ENCODE results near the gene LATS2.

The LATS2 gene

DNA sequence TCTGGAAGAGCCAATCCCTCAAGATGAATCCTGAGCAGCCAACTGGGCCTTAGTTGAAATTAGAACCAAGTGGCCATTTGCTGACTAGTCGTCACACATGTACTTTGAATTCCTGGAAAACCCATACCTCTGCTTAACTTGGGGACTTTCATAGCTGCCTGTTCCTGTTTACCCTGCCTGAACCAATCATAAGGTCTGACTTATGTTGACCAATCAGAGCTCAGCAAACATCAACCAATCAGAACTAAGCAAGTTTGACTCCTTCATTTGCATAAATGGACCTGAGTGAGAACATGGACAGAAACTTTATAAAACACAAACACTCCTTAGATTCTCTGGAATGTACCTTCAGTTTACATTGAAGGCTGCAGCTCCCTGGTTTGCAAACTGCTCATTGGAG, 50.8 kb downstream of the LATS2 start:
- no peaks in the 10 kb centered on the region for H3K4me1 ChIP-seq (ENCODE audit: insufficient read depth, insufficient read length)
- TF ChIP-seq ZNF274 (IDR thresholded peaks at IDR 0.05; ENCODE audit: low read depth, low read length) (no peak), YY1 (IDR thresholded peaks at IDR 0.05; ENCODE audit: insufficient read depth, insufficient read length) (no peak), SUZ12 (IDR thresholded peaks at IDR 0.05; ENCODE audit: extremely low read depth, insufficient read depth, insufficient read length) (no peak)
- H3K36me3 ChIP-seq (ENCODE audit: insufficient read depth, insufficient read length, low read length) = peaks cover 19% of the 10 kb centered on the region
- H3K9ac ChIP-seq (ENCODE audit: insufficient read length, low read depth) = no peak overlapping the region
- DNase-seq (ENCODE audit: low read depth, low spot score) = no peak
- no peak overlapping the region for H3K4me3 ChIP-seq (ENCODE audit: insufficient read length, low read depth)
- 0 out of 2 replicates have a peak, but pooled peaks cover 6% of the 10 kb centered on the region for H3K9me3 ChIP-seq (ENCODE audit: insufficient read depth, low read length)
- H3K27me3 ChIP-seq (ENCODE audit: insufficient read depth, insufficient read length) = no peaks in the 10 kb centered on the region

DNA sequence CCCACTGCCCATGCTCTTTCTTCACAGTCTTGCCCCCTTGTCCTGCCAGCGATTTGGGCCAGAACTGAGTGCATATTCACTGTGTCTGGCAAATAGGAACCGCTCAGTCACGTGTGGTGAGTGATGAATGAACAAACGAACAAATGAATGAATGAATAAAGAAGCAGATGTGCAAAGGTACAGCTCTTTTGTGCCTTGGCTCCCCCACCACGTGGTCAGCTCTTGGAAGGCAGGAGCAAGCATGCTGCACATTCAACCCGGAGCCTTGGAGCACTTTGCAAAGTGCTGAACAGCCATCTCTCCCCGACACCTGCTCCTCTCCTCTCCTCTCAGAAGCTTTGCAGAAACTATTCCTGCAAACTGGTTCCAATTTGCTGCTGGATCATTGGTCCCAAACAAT, 52.4 kb downstream of the LATS2 start:
- Histone ChIP-seq H3K27me3 (ENCODE audit: insufficient read depth, insufficient read length) (no peaks in the 10 kb centered on the region), H3K4me1 (ENCODE audit: insufficient read depth, insufficient read length) (no peaks in the 10 kb centered on the region), H3K9ac (ENCODE audit: insufficient read length, low read depth) (no peak overlapping the region), H3K9me3 (ENCODE audit: insufficient read depth, low read length) (0 out of 2 replicates have a peak, but pooled peaks cover 6% of the 10 kb centered on the region), H3K36me3 (ENCODE audit: insufficient read depth, insufficient read length, low read length) (peaks cover 18% of the 10 kb centered on the region), H3K4me3 (ENCODE audit: insufficient read length, low read depth) (no peak overlapping the region)
- TF ChIP-seq SUZ12 (IDR thresholded peaks at IDR 0.05; ENCODE audit: extremely low read depth, insufficient read depth, insufficient read length) = no peak
- TF ChIP-seq ZNF274 (IDR thresholded peaks at IDR 0.05; ENCODE audit: low read depth, low read length) = no peak
- no peak for TF ChIP-seq YY1 (IDR thresholded peaks at IDR 0.05; ENCODE audit: insufficient read depth, insufficient read length)
- DNase-seq (ENCODE audit: low read depth, low spot score) = no peak

DNA sequence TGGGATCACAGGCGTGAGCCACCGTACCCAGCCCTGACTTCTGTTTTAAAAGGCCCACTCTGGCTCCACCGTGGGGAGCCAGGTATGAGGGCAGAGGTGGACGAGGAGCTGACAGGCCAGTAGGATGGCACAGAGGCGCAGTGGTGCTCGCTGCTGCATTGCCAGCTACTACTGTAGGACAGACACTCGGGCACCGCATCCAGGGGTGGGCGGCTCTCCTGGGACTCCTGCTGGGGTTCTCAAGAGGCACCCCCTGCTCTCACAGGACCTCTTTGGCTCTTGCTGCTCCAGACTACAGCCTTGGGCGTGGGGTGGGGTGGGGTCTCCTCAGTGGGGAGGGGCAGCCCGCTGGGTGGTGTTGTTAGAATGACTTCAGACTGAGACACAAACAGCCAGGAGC, 53.4 kb downstream of the LATS2 start:
- H3K9me3 ChIP-seq (ENCODE audit: insufficient read depth, low read length) = 0 out of 2 replicates have a peak, but pooled peaks cover 6% of the 10 kb centered on the region

DNA sequence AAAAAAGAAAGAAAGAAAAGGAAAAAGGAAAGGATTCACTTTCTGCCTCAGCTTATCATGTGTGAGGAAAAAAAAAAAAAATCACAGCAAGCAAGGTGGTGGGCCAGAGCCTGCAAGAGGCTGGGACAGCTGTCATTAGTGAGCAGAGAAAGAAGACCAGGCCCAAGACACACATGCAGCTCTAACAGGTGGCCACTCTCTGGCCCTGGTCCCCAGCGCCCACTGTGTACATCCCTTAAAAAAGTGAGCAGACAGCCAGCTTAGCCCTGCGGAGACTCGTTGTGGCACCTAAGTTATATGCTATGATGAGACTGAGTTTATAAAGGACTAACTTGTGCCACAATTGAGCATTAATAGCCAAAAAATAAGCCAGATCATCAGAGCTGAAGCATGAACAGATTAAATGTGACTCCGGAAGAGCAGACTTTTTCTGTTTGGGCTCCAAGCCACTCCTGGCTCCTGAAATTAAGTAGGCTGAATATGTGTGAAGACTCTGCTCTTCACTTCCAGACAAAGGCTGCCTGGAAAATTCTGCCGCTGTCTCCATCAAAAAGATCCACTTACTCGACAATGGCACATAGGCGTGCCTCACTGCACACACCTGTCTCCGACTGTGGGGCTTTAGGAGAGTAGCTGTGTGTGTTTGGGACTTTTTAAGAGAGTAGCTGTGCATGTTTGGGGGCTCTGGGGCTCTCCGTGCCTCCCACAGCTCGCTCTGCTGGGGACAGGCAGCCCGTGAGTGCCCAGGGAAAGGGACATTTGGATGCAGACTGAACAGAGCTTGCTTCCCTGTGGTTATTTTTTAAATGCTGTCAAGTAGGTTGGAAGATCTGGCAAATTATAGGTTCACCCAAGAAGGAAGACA, 55.0 kb downstream of the LATS2 start:
- no peak for DNase-seq (ENCODE audit: low read depth, low spot score)

More for the DNA sequence above, 53.4 kb downstream of the LATS2 start:
- H3K4me3 ChIP-seq (ENCODE audit: insufficient read length, low read depth) = no peak overlapping the region
- TF ChIP-seq SUZ12 (IDR thresholded peaks at IDR 0.05; ENCODE audit: extremely low read depth, insufficient read depth, insufficient read length) = no peak
- TF ChIP-seq YY1 (IDR thresholded peaks at IDR 0.05; ENCODE audit: insufficient read depth, insufficient read length) = no peak
- no peak for TF ChIP-seq ZNF274 (IDR thresholded peaks at IDR 0.05; ENCODE audit: low read depth, low read length)
- H3K27me3 ChIP-seq (ENCODE audit: insufficient read depth, insufficient read length) = no peaks in the 10 kb centered on the region
- H3K9ac ChIP-seq (ENCODE audit: insufficient read length, low read depth) = no peak overlapping the region
- H3K36me3 ChIP-seq (ENCODE audit: insufficient read depth, insufficient read length, low read length) = peaks cover 24% of the 10 kb centered on the region
- no peaks in the 10 kb centered on the region for H3K4me1 ChIP-seq (ENCODE audit: insufficient read depth, insufficient read length)
- DNase-seq (ENCODE audit: low read depth, low spot score) = no peak

DNA sequence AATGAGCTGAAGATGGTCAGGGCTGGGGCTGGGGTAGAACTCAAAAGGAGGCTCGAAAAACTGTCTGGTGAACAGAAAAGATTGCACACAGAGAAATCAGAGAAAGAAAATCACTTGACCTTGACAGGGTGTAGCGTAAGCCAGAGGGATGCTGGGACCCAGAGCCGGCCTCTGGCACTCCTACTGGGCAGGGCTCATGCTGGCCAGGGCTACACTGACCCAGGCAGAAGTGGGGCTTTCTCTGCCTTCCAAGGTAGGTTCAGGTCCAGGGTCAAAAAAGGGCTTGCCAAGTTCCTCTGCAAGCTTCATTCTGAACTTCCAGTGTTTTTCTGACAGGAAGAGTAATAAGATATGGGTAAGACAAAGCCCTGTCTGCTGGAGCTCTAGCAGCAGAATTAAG, 56.2 kb downstream of the LATS2 start:
- Histone ChIP-seq H3K4me1 (ENCODE audit: insufficient read depth, insufficient read length) (no peaks in the 10 kb centered on the region), H3K27me3 (ENCODE audit: insufficient read depth, insufficient read length) (no peaks in the 10 kb centered on the region), H3K36me3 (ENCODE audit: insufficient read depth, insufficient read length, low read length) (peaks cover 28% of the 10 kb centered on the region), H3K9ac (ENCODE audit: insufficient read length, low read depth) (no peak overlapping the region), H3K9me3 (ENCODE audit: insufficient read depth, low read length) (peaks cover 5% of the 10 kb centered on the region; the same call in 1 of the 2 replicates), H3K4me3 (ENCODE audit: insufficient read length, low read depth) (no peak overlapping the region)
- no peak for TF ChIP-seq ZNF274 (IDR thresholded peaks at IDR 0.05; ENCODE audit: low read depth, low read length)
- TF ChIP-seq SUZ12 (IDR thresholded peaks at IDR 0.05; ENCODE audit: extremely low read depth, insufficient read depth, insufficient read length) = no peak
- TF ChIP-seq YY1 (IDR thresholded peaks at IDR 0.05; ENCODE audit: insufficient read depth, insufficient read length) = no peak
- DNase-seq (ENCODE audit: low read depth, low spot score) = no peak

More for the DNA sequence above, 55.0 kb downstream of the LATS2 start:
- H3K9ac ChIP-seq (ENCODE audit: insufficient read length, low read depth) = no peak overlapping the region
- H3K4me3 ChIP-seq (ENCODE audit: insufficient read length, low read depth) = no peak overlapping the region
- H3K4me1 ChIP-seq (ENCODE audit: insufficient read depth, insufficient read length) = no peaks in the 10 kb centered on the region
- TF ChIP-seq SUZ12 (IDR thresholded peaks at IDR 0.05; ENCODE audit: extremely low read depth, insufficient read depth, insufficient read length) (no peak), ZNF274 (IDR thresholded peaks at IDR 0.05; ENCODE audit: low read depth, low read length) (no peak), YY1 (IDR thresholded peaks at IDR 0.05; ENCODE audit: insufficient read depth, insufficient read length) (no peak)
- H3K27me3 ChIP-seq (ENCODE audit: insufficient read depth, insufficient read length) = no peaks in the 10 kb centered on the region
- peaks cover 26% of the 10 kb centered on the region for H3K36me3 ChIP-seq (ENCODE audit: insufficient read depth, insufficient read length, low read length)
- H3K9me3 ChIP-seq (ENCODE audit: insufficient read depth, low read length) = peaks cover 8% of the 10 kb centered on the region; the same call in 1 of the 2 replicates

DNA sequence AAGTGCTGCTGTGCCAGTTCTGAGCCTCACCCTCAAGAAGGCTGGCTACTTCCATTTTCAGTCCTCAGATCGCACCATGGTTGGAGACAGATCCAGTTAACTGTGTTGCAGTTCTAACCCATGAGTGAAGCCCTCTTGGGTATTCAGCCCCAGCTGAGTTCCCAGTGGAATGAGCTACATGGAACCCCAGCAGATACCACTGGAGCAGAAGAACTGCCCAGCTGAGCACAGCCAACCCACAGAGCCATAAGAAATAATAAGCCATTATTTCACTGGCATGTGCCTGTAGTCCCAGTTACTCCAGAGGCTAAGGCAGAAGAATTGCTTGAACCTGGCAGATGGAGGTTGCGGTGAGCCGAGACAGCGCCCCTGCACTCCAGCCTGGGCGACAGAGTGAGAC, 59.9 kb downstream of the LATS2 start:
- TF ChIP-seq YY1 (IDR thresholded peaks at IDR 0.05; ENCODE audit: insufficient read depth, insufficient read length) = no peak
- TF ChIP-seq SUZ12 (IDR thresholded peaks at IDR 0.05; ENCODE audit: extremely low read depth, insufficient read depth, insufficient read length) = no peak
- TF ChIP-seq ZNF274 (IDR thresholded peaks at IDR 0.05; ENCODE audit: low read depth, low read length) = no peak
- DNase-seq (ENCODE audit: low read depth, low spot score) = no peak

DNA sequence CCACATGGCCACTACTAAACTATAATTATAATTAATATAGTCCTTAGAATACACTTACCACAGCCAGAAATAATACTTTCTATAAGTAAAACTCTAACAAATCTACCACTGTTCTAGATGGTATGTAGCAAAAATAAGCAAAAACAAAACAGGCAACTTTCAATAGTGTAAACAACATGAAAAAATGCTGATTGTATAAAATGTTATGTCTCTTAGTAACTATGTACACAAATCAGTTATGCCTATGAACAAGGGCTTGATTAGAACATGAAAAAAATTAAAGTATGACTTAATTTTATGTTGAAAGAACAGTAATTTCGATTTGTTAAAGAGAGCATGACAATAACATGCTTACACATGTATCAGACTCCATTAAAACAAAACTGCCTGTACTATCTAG, 60.7 kb downstream of the LATS2 start:
- Histone ChIP-seq H3K9ac (ENCODE audit: insufficient read length, low read depth) (no peak overlapping the region), H3K9me3 (ENCODE audit: insufficient read depth, low read length) (peaks cover 5% of the 10 kb centered on the region; the same call in 1 of the 2 replicates), H3K36me3 (ENCODE audit: insufficient read depth, insufficient read length, low read length) (peaks cover 29% of the 10 kb centered on the region), H3K4me1 (ENCODE audit: insufficient read depth, insufficient read length) (peaks cover 9% of the 10 kb centered on the region), H3K27me3 (ENCODE audit: insufficient read depth, insufficient read length) (no peaks in the 10 kb centered on the region), H3K4me3 (ENCODE audit: insufficient read length, low read depth) (no peak overlapping the region)
- DNase-seq (ENCODE audit: low read depth, low spot score) = no peak
- TF ChIP-seq ZNF274 (IDR thresholded peaks at IDR 0.05; ENCODE audit: low read depth, low read length) = no peak
- no peak for TF ChIP-seq SUZ12 (IDR thresholded peaks at IDR 0.05; ENCODE audit: extremely low read depth, insufficient read depth, insufficient read length)
- no peak for TF ChIP-seq YY1 (IDR thresholded peaks at IDR 0.05; ENCODE audit: insufficient read depth, insufficient read length)

More for the DNA sequence above, 59.9 kb downstream of the LATS2 start:
- Histone ChIP-seq H3K4me3 (ENCODE audit: insufficient read length, low read depth) (no peak overlapping the region), H3K36me3 (ENCODE audit: insufficient read depth, insufficient read length, low read length) (peaks cover 28% of the 10 kb centered on the region), H3K9me3 (ENCODE audit: insufficient read depth, low read length) (peaks cover 5% of the 10 kb centered on the region; the same call in 1 of the 2 replicates), H3K9ac (ENCODE audit: insufficient read length, low read depth) (no peak overlapping the region), H3K4me1 (ENCODE audit: insufficient read depth, insufficient read length) (peaks cover 9% of the 10 kb centered on the region), H3K27me3 (ENCODE audit: insufficient read depth, insufficient read length) (no peaks in the 10 kb centered on the region)
